Liver (tissue), 9 donors: ENCODE measurements around the gene FH. TPM values are rescaled to one million over a fixed set of nuclear protein-coding genes. Genes with fewer than 3 reads are reported as not detected.
A peak's percentile ranks its signal among the peaks of the same experiment; 100 is the strongest.

Experiments used
- DNase-seq: peaks from one replicate; pipeline ENCODE4 v3.0.0-alpha.2; 2017; ENCODE audit warnings: low spot score
- H3K27ac ChIP-seq, 2 donors: one replicate each; pipeline ENCODE4 v1.7.0; 2013; ENCODE audit warnings: inconsistent platforms in 2 of 2, low read length in 2 of 2, control low read depth in 1 of 2, low read depth in 1 of 2, mild to moderate bottlenecking in 1 of 2
- H3K27me3 ChIP-seq, 4 donors: one replicate each; pipeline versions ENCODE4 v1.6.1 to v1.7.0; 2013; ENCODE audit warnings: low read length in 3 of 4, inconsistent platforms in 1 of 4, mild to moderate bottlenecking in 1 of 4, moderate library complexity in 1 of 4; ENCODE audit not compliant: control insufficient read depth in 4 of 4, insufficient read depth in 4 of 4
- H3K36me3 ChIP-seq, 4 donors: one replicate each; pipeline versions ENCODE4 v1.6.1 to v1.7.0; 2013; ENCODE audit warnings: low read length in 3 of 4, mild to moderate bottlenecking in 3 of 4, low read depth in 1 of 4, moderate library complexity in 1 of 4; ENCODE audit not compliant: control insufficient read depth in 4 of 4, insufficient read depth in 3 of 4
- H3K4me1 ChIP-seq, 4 donors: one replicate each; pipeline versions ENCODE4 v1.6.1 to v1.7.0; 2013; ENCODE audit warnings: low read length in 3 of 4, mild to moderate bottlenecking in 3 of 4, moderate library complexity in 1 of 4; ENCODE audit not compliant: control insufficient read depth in 4 of 4, insufficient read depth in 4 of 4
- H3K4me3 ChIP-seq, 3 donors: one replicate each; pipeline versions ENCODE4 v1.6.1 to v1.7.0; 2013; ENCODE audit warnings: low read length in 3 of 3, control low read depth in 1 of 3, low read depth in 1 of 3, mild to moderate bottlenecking in 1 of 3
- H3K9ac ChIP-seq, 2 donors: one replicate each; pipeline ENCODE4 v1.7.0; 2013; ENCODE audit warnings: low read length in 2 of 2, mild to moderate bottlenecking in 2 of 2, moderate library complexity in 2 of 2, control low read depth in 1 of 2, low read depth in 1 of 2
- H3K9me3 ChIP-seq, 4 donors: one replicate each; pipeline versions ENCODE4 v1.6.1 to v1.7.0; 2013; ENCODE audit warnings: low read length in 3 of 4; ENCODE audit not compliant: control insufficient read depth in 4 of 4
- EGR1 ChIP-seq, 2 donors: IDR thresholded peaks; 2 replicates each; pipeline ENCODE4 v1.6.1; 2016 to 2018; ENCODE audit warnings: antibody characterized with exemption in 2 of 2, low read depth in 2 of 2
- FOXA1 ChIP-seq: IDR thresholded peaks from 2 replicates; pipeline ENCODE4 v1.6.1; 2016; ENCODE audit warnings: antibody characterized with exemption
- FOXA2 ChIP-seq: IDR thresholded peaks from 2 replicates; pipeline ENCODE4 v1.6.1; 2016; ENCODE audit warnings: antibody characterized with exemption
- GABPA ChIP-seq, 2 donors: IDR thresholded peaks in 1 of 2; conservative IDR thresholded peaks in 1 of 2; 2 replicates each; pipeline ENCODE4 v1.6.1; 2016; ENCODE audit warnings: antibody characterized with exemption in 2 of 2, mild to moderate bottlenecking in 1 of 2, moderate library complexity in 1 of 2
- HNF4A ChIP-seq, 2 donors: conservative IDR thresholded peaks; 2 replicates each; pipeline ENCODE4 v1.6.1; 2016; ENCODE audit warnings: antibody characterized with exemption in 2 of 2, mild to moderate bottlenecking in 2 of 2
- HNF4G ChIP-seq: IDR thresholded peaks from 2 replicates; pipeline ENCODE4 v1.6.1; 2016; ENCODE audit warnings: antibody characterized with exemption
- JUND ChIP-seq, 2 donors: IDR thresholded peaks; 2 replicates each; pipeline ENCODE4 v1.6.1; 2016; ENCODE audit warnings: antibody characterized with exemption in 2 of 2
- NR2F2 ChIP-seq: IDR thresholded peaks from 2 replicates; pipeline ENCODE4 v1.6.1; 2016; ENCODE audit warnings: antibody characterized with exemption
- RAD21 ChIP-seq, 2 donors: IDR thresholded peaks; 2 replicates each; pipeline ENCODE4 v1.6.1; 2016; ENCODE audit warnings: antibody characterized with exemption in 2 of 2, mild to moderate bottlenecking in 2 of 2
- RXRA ChIP-seq, 2 donors: IDR thresholded peaks; 2 replicates each; pipeline ENCODE4 v1.6.1; 2017 to 2018; ENCODE audit warnings: antibody characterized with exemption in 2 of 2, mild to moderate bottlenecking in 1 of 2
- SP1 ChIP-seq: IDR thresholded peaks from 2 replicates; pipeline ENCODE4 v1.6.1; 2018; ENCODE audit warnings: antibody characterized with exemption, mild to moderate bottlenecking
- TAF1 ChIP-seq: conservative IDR thresholded peaks from 2 replicates; pipeline ENCODE4 v1.6.1; 2016; ENCODE audit warnings: antibody characterized with exemption, mild to moderate bottlenecking
- YY1 ChIP-seq: IDR thresholded peaks from 2 replicates; pipeline ENCODE4 v1.6.1; 2016; ENCODE audit warnings: antibody characterized with exemption, mild to moderate bottlenecking
- WGBS: extraction: QIAGEN DNeasy Blood & Tissue Kit; methylation state at CpG from one replicate; pipeline ENCODE4 v1.1.7; 2013; 5-methylcytosine and 5-hydroxymethylcytosine counted together
- polyA plus RNA-seq, 2 donors: library from polyadenylated mRNA; stranded (reverse) in 1 of 2; unstranded in 1 of 2; fragments of 200-250 nt in 1 of 2; fragments of >200 nt in 1 of 2; fragmentation: Nextera tagmentation in 1 of 2; extraction: Ambion mirVana in 1 of 2; gene quantifications; one replicate each; pipeline versions ENCODE4 v1.2.1 to v1.2.3, GENCODE V29; 2013 to 2015
- total RNA-seq, 2 donors: library from RNA; depleted of rRNA; stranded (reverse); fragments of >200 nt; gene quantifications; one replicate each; pipeline ENCODE4 v1.2.3, GENCODE V29; 2014
- TF ChIP-seq, protein P1 (sequence below): fragments of 150-350 bp; IDR thresholded peaks from 2 replicates; pipeline ENCODE4 v1.5.1; 2017; ENCODE audit warnings: improper control_type of control experiment, low read depth, low read length; ENCODE audit not compliant: missing input control
- TF ChIP-seq, protein P2 (sequence below): IDR thresholded peaks from 2 replicates; pipeline ENCODE4 v1.6.1; 2016; ENCODE audit warnings: antibody characterized with exemption, mild to moderate bottlenecking
- TF ChIP-seq, protein P3 (sequence below): IDR thresholded peaks from 2 replicates; pipeline ENCODE4 v1.6.1; 2016; ENCODE audit warnings: antibody characterized with exemption
- TF ChIP-seq, protein P4 (sequence below): IDR thresholded peaks from 2 replicates; pipeline ENCODE4 v1.6.1; 2016; ENCODE audit warnings: antibody characterized with exemption
- TF ChIP-seq, protein P5 (sequence below): IDR thresholded peaks from 2 replicates; pipeline ENCODE4 v1.6.1; 2016; ENCODE audit warnings: antibody characterized with exemption
- donor health status: healthy.
- donor health status: healthy.
- donor health status: healthy.
- donor health status: healthy.
- donor health status: healthy.

FH gene
- 100 to 1,000 TPM in 1 of 2 donors, 10 to 100 TPM in 1; 68.3 to 140 TPM for total RNA-seq
- 100 to 1,000 TPM in 1 of 2 donors, 10 to 100 TPM in 1; 99.6 to 145 TPM for polyA plus RNA-seq

DNA sequence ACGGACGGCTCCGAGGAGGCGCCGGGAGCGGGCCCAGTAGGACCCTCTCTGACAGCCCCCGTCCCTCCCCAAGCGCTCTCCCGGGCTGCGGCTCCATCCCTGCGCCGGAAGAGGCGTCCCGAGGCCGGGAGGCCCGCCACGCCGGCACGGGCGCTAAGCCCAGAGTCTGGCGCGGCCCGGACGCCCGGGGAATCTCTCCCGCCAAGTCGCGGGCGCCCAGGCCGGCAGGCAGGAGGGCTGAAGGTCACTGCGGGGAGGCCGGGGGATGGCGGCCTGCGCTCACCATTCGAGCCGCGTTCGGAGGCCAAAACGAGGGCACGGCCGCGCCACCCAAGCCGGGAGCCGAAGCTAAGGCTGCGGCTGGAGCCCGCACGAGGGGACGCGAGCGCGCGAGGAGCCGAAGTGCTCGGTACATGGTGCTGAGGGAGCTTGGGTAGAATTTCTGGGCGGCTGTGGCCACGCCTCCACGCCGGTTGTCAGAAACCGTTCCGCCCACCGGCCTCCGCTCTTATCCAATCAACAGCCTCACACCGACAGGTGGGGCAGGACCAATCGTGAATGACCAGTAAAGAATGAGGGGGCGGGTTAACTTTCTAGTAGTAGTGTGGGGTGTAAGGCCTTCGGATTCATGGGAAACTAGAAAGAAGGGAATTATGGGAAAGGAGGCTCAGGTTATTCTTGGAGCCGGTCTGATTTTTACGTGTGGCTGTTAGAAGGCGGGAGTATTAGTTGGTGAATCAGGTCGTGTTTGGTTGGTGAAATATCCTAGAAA is at the start of gene FH:
FH (minus strand) TSS at position 448 of the 772 bp plus-strand sequence; CDS start at position 415, 33 bp downstream.
- Histone ChIP-seq H3K4me1 (peaks cover 4 to 47% (median 12%) of the 10 kb centered on the region in 4 donors), H3K27ac (peak within 1 kb of the TSS; percentile 86 to 96), H3K4me3 (peak within 1 kb of the TSS; percentile 59 to 95 (median 90)), H3K27me3 (no peaks in the 10 kb centered on the region), H3K9me3 (no peaks in the 10 kb centered on the region), H3K9ac (peak within 1 kb of the TSS; percentile 89 to 94), H3K36me3 (peaks cover 0 to 11% (median 3%) of the 10 kb centered on the region in 4 donors)
- DNase-seq, result peak; percentile 95
- under 1% methylated on average over 70 of the region's 70 CpGs for WGBS
- TF ChIP-seq FOXA1, result peak; percentile 40
- TF ChIP-seq, protein P1, sequence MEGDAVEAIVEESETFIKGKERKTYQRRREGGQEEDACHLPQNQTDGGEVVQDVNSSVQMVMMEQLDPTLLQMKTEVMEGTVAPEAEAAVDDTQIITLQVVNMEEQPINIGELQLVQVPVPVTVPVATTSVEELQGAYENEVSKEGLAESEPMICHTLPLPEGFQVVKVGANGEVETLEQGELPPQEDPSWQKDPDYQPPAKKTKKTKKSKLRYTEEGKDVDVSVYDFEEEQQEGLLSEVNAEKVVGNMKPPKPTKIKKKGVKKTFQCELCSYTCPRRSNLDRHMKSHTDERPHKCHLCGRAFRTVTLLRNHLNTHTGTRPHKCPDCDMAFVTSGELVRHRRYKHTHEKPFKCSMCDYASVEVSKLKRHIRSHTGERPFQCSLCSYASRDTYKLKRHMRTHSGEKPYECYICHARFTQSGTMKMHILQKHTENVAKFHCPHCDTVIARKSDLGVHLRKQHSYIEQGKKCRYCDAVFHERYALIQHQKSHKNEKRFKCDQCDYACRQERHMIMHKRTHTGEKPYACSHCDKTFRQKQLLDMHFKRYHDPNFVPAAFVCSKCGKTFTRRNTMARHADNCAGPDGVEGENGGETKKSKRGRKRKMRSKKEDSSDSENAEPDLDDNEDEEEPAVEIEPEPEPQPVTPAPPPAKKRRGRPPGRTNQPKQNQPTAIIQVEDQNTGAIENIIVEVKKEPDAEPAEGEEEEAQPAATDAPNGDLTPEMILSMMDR, result no peak
- TF ChIP-seq FOXA2, result peak; percentile 31
- peak; percentile 33 for TF ChIP-seq HNF4G
- TF ChIP-seq SP1, result peak; percentile 87
- peak; percentile 95 to 99 for TF ChIP-seq EGR1 (IDR thresholded peaks at IDR 0.05; ENCODE audit: low read depth in 2 of 2)
- TF ChIP-seq YY1, result peak; percentile 95
- TF ChIP-seq, protein P2, sequence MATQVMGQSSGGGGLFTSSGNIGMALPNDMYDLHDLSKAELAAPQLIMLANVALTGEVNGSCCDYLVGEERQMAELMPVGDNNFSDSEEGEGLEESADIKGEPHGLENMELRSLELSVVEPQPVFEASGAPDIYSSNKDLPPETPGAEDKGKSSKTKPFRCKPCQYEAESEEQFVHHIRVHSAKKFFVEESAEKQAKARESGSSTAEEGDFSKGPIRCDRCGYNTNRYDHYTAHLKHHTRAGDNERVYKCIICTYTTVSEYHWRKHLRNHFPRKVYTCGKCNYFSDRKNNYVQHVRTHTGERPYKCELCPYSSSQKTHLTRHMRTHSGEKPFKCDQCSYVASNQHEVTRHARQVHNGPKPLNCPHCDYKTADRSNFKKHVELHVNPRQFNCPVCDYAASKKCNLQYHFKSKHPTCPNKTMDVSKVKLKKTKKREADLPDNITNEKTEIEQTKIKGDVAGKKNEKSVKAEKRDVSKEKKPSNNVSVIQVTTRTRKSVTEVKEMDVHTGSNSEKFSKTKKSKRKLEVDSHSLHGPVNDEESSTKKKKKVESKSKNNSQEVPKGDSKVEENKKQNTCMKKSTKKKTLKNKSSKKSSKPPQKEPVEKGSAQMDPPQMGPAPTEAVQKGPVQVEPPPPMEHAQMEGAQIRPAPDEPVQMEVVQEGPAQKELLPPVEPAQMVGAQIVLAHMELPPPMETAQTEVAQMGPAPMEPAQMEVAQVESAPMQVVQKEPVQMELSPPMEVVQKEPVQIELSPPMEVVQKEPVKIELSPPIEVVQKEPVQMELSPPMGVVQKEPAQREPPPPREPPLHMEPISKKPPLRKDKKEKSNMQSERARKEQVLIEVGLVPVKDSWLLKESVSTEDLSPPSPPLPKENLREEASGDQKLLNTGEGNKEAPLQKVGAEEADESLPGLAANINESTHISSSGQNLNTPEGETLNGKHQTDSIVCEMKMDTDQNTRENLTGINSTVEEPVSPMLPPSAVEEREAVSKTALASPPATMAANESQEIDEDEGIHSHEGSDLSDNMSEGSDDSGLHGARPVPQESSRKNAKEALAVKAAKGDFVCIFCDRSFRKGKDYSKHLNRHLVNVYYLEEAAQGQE, result peak; percentile 91
- peak; percentile 34 to 68 for TF ChIP-seq RXRA (IDR thresholded peaks at IDR 0.05)
- peak; percentile 33 to 40 for TF ChIP-seq RAD21 (IDR thresholded peaks at IDR 0.05)
- peak; percentile 93 for TF ChIP-seq TAF1
- peak; percentile 56 to 62 for TF ChIP-seq HNF4A (conservative IDR thresholded peaks at IDR 0.05)
- peak; percentile 60 to 65 for TF ChIP-seq JUND (IDR thresholded peaks at IDR 0.05)
- TF ChIP-seq, protein P3, sequence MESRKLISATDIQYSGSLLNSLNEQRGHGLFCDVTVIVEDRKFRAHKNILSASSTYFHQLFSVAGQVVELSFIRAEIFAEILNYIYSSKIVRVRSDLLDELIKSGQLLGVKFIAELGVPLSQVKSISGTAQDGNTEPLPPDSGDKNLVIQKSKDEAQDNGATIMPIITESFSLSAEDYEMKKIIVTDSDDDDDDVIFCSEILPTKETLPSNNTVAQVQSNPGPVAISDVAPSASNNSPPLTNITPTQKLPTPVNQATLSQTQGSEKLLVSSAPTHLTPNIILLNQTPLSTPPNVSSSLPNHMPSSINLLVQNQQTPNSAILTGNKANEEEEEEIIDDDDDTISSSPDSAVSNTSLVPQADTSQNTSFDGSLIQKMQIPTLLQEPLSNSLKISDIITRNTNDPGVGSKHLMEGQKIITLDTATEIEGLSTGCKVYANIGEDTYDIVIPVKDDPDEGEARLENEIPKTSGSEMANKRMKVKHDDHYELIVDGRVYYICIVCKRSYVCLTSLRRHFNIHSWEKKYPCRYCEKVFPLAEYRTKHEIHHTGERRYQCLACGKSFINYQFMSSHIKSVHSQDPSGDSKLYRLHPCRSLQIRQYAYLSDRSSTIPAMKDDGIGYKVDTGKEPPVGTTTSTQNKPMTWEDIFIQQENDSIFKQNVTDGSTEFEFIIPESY, result peak; percentile 80
- TF ChIP-seq, protein P4, sequence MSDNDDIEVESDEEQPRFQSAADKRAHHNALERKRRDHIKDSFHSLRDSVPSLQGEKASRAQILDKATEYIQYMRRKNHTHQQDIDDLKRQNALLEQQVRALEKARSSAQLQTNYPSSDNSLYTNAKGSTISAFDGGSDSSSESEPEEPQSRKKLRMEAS, result peak; percentile 57
- TF ChIP-seq, protein P5, sequence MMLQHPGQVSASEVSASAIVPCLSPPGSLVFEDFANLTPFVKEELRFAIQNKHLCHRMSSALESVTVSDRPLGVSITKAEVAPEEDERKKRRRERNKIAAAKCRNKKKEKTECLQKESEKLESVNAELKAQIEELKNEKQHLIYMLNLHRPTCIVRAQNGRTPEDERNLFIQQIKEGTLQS, result no peak
- no peak for TF ChIP-seq NR2F2
- peak in 1 of 2 donors; percentile 53 for TF ChIP-seq GABPA (IDR thresholded peaks at IDR 0.05 in 1 of 2, conservative IDR thresholded peaks at IDR 0.05 in 1 of 2)
